AG09309 (cell line): ENCODE measurements around the gene HOXC12.

Experiments
- DNase-seq: peaks from one replicate; pipeline ENCODE4 v3.0.0-alpha.2; 2010; ENCODE audit warnings: low read depth
- H3K4me3 ChIP-seq: 2 replicates; pipeline ENCODE4 v1.5.1; 2011; ENCODE audit warnings: mild to moderate bottlenecking, low read depth, low read length, moderate library complexity; ENCODE audit not compliant: control insufficient read depth
- TF ChIP-seq, protein P1 (sequence below): IDR thresholded peaks from 2 replicates; pipeline ENCODE4 v1.5.1; 2011; ENCODE audit warnings: mild to moderate bottlenecking, low read depth, low read length, inconsistent platforms; ENCODE audit not compliant: insufficient read depth, control insufficient read depth; ENCODE audit errors: missing control alignments

HOXC12 gene

DNA sequence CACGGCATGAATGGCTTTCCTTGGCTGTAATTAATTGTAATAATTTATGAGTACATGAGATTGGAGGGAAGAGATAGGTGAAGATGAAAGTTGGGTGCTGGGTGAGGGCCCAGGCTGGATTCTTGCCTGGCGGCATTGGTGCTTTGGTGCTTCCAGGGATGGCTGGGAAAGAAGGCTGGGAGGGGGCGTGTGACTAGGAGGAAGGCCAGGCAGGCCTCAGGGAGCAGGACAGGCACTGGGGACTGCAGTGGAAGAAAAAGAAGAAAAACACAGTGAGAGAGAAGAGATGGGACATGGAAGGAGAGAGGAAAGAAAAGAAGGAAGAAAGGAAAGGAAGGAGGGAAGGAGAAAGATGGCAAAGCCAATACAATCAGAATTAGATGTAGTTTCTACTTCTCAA lies 48.9 kb downstream of the HOXC12 start:
- no peak for DNase-seq
- TF ChIP-seq, protein P1, sequence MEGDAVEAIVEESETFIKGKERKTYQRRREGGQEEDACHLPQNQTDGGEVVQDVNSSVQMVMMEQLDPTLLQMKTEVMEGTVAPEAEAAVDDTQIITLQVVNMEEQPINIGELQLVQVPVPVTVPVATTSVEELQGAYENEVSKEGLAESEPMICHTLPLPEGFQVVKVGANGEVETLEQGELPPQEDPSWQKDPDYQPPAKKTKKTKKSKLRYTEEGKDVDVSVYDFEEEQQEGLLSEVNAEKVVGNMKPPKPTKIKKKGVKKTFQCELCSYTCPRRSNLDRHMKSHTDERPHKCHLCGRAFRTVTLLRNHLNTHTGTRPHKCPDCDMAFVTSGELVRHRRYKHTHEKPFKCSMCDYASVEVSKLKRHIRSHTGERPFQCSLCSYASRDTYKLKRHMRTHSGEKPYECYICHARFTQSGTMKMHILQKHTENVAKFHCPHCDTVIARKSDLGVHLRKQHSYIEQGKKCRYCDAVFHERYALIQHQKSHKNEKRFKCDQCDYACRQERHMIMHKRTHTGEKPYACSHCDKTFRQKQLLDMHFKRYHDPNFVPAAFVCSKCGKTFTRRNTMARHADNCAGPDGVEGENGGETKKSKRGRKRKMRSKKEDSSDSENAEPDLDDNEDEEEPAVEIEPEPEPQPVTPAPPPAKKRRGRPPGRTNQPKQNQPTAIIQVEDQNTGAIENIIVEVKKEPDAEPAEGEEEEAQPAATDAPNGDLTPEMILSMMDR = no peak
- H3K4me3 ChIP-seq = no peak overlapping the region

DNA sequence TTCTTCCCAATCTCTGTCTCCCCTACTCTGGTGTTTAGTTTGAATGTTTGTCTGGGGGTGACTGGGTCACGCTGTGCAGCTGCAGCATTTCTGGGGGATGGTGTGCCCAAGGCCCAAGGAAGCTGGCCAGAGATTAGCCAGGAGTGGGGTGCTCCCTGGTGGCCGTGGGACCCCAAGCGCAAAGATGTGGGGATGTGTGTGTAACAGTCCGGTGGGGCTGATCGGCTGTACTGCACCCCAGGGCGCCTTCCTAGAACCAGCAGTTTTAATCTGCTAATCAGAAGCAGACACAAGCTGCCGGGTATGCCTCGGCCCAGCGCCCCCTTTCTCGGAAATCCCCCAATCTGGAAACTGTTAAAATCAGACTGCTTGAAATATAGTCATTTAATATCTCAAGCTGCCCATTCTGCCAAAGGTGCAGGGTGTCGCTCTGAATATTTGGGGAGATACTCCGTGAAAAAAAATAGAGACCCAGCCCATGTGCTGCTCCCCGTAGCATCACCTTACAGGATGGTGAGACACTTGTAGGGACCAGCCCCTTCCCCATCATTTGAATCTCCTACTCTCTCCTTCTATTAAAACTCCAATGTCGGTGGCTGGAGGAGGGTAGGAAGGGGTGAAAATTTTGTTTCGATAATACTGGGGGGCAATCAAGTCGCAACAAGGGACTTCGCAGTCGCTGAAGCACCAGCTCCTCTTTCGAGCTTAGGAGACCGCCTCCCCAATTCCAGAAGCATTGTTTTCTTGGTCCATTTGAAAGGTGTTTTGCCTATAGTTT lies 49.5 kb downstream of the HOXC12 start:
- no peak for DNase-seq
- no peak overlapping the region for H3K4me3 ChIP-seq
- TF ChIP-seq, protein P1 = peak; percentile 28

DNA sequence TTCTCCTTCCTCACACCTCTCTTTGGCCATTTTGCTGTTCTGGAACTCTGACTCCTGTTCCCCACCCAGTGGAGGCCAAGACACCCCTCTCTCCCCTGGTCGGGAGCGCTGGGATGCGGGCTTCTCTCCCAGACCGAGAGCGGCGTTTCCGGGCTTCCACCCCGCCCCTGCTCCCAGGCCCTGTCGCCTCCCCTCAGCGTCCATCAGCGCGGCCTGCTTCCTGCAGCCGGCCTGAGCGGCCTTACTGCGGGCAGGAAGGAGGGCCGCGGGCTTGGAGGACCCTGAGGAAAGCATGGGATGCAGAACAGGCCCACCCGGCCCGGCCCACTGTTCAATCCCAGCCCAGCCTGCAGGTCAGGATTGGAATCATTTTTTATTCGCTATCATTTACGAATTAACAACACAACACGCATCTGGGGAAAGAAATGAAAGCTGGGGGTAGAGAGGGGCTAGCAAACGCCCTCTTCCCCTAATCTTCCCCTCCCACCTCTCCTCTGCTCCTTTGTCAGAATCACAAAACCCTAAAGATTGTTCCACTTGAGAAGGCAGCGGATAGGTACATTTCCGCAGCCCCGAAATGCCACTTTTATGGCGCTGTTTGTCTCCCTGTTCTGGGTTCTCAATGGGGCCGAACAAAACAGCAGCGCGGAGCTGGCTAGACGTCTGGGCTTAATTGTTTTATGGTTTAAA lies 50.3 kb downstream of the HOXC12 start:
- no peak overlapping the region for H3K4me3 ChIP-seq
- no peak for DNase-seq
- TF ChIP-seq, protein P1 = no peak

DNA sequence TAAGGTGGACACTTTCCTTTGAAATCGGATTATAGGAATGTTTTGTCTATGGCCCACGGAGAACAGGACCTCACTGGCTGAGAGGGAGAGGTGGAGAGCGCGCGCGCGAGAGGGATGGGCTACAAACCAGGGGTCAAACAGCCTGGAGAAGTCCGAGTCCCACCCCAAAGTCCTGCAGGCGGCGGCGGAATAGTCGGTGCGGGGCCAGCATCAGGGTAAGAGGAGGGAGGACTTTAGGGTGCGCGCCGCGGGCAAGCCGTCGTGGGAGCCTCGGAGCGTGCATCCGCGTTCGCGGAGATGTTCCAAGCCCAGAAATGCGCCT lies 50.8 kb downstream of the HOXC12 start:
- no peak overlapping the region for H3K4me3 ChIP-seq
- DNase-seq = no peak
- TF ChIP-seq, protein P1 = no peak

DNA sequence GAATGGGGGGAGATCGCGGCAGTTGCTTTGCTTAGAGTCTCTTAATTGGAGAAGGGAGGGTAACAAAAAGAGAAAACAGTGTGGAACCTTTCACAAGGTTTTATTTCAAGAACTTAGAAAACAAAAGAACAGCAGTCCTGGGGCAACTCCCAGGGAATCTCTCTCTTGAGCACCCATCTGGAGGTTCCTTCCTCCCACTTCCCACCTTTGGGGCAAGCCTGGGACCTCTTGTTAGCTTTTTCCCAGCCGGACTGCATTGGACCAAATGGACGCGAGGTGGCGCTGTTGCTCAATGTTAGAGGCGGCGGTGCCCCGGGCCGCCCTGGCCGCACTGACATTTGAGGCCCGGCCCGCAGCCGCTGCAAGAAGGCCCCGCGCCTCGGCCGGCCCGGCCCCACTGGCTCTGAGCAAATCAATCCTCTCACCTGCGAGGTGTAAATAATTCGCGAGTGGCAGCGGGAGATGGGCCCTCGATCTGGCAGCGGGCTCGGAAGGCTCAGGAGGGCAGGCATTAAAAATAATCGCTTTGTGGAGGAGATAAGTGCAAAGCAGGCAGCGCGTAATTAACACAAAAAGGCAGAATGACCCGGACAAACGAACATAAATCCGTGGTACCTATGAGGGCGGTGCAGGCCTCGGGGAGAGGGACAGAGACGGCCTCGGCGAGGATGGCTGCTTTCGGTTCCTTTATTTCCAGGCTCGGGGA lies 51.3 kb downstream of the HOXC12 start:
- no peak overlapping the region for H3K4me3 ChIP-seq
- DNase-seq = no peak
- TF ChIP-seq, protein P1 = peak; percentile 82

DNA sequence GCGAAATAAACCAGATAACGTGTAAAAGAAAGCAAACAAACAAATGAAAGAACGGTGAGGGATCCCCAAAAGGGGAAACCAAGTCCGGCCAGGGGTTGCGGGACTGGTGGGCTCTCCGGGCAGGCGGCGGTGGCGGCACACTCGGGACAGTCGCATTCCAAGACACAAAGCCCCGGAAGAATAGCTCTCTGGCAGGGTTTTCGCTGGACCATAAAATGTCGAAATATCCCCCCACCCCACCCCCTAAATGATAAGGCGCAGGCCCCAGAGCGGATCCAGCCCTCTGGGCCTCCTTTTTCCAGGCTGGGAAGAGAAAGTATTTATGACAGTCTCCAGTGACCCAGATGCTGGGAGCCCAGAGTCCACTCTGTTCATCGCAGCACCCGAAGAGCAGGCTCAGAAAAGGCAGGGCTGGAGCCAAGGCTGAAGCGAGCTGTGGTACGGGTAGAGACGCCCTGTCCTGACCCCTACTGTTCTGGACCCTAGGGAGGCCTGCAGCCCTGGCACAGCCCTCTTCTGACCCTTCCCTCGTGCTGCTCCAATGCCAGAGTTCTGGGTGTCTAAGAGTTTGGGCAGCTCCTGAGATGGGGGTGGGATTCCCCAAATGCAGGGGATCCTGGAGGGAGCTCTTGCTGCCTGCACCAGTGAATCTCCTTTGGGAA lies 52.0 kb downstream of the HOXC12 start:
- H3K4me3 ChIP-seq = no peak overlapping the region
- DNase-seq = no peak
- TF ChIP-seq, protein P1 = no peak
